Ovary (tissue), 3 donors: ENCODE data around the gene DNAH3.

Experiments
- EP300 ChIP-seq: sonication (generic); formaldehyde crosslinking; IDR thresholded peaks from one replicate; pipeline ENCODE4 v1.6.1; 2017; ENCODE audit warnings: antibody characterized with exemption
- POLR2A ChIP-seq: fragments of 450-650 bp; IDR thresholded peaks from one replicate; pipeline ENCODE4 v1.6.1; 2017; ENCODE audit warnings: antibody characterized with exemption, mild to moderate bottlenecking, moderate library complexity
- TF ChIP-seq, protein P1 (sequence below), 3 donors: fragments of 450-650 bp in 2 of 3; fragments of 200-600 bp in 1 of 3; IDR thresholded peaks; one replicate each; pipeline versions ENCODE4 v1.5.1 to v1.8.0; 2016 to 2022; ENCODE audit warnings: antibody characterized with exemption in 3 of 3, mild to moderate bottlenecking in 1 of 3
- donor health status: DM: no; HTN: no; CAD: no.

DNA sequence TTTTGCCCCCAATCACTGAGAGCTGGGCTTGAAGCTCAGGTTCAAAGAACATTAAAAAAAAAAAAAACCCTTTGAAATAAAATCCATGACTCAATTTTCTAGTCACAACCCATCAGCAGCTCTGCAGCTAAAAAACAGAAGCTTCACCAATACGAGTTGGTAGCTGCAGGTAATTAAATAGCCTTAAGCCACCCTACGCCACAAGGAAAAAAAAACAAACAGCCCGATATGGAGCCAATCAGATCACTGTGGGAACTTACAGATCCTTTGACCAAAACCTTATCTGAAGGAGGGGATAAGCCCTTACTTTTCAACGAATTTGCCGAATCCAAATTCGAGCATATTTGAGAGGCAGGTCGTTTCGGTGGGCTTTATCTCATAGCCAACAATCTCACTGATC, 69.3 kb downstream of the DNAH3 start:
- TF ChIP-seq, protein P1, sequence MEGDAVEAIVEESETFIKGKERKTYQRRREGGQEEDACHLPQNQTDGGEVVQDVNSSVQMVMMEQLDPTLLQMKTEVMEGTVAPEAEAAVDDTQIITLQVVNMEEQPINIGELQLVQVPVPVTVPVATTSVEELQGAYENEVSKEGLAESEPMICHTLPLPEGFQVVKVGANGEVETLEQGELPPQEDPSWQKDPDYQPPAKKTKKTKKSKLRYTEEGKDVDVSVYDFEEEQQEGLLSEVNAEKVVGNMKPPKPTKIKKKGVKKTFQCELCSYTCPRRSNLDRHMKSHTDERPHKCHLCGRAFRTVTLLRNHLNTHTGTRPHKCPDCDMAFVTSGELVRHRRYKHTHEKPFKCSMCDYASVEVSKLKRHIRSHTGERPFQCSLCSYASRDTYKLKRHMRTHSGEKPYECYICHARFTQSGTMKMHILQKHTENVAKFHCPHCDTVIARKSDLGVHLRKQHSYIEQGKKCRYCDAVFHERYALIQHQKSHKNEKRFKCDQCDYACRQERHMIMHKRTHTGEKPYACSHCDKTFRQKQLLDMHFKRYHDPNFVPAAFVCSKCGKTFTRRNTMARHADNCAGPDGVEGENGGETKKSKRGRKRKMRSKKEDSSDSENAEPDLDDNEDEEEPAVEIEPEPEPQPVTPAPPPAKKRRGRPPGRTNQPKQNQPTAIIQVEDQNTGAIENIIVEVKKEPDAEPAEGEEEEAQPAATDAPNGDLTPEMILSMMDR (IDR thresholded peaks at IDR 0.05) = no peak
- TF ChIP-seq POLR2A (no peak), EP300 (no peak)
